Thymus (tissue), 11 donors: ENCODE data around the gene FAAP100. TPM values are rescaled to one million over a fixed set of nuclear protein-coding genes. Genes with fewer than 3 reads are reported as not detected.

ENCODE experiments used
- DNase-seq, 9 donors: peaks; one replicate each; pipeline ENCODE4 v3.0.0-alpha.2; 2013; ENCODE audit warnings: low spot score in 9 of 9, low read depth in 6 of 9, missing footprints in 1 of 9
- H3K27ac ChIP-seq, 2 donors: one replicate each; pipeline ENCODE4 v1.5.1; 2013; ENCODE audit warnings: control low read depth in 1 of 2, low read depth in 1 of 2, low read length in 1 of 2, mild to moderate bottlenecking in 1 of 2, moderate library complexity in 1 of 2
- H3K27me3 ChIP-seq, 2 donors: one replicate each; pipeline ENCODE4 v1.5.1; 2013; ENCODE audit warnings: low read length in 1 of 2; ENCODE audit not compliant: control insufficient read depth in 2 of 2, insufficient read depth in 1 of 2
- H3K36me3 ChIP-seq, 2 donors: one replicate each; pipeline ENCODE4 v1.5.1; 2013; ENCODE audit warnings: low read length in 1 of 2, mild to moderate bottlenecking in 1 of 2, moderate library complexity in 1 of 2; ENCODE audit not compliant: control insufficient read depth in 2 of 2, insufficient read depth in 2 of 2
- H3K4me1 ChIP-seq, 2 donors: one replicate each; pipeline ENCODE4 v1.5.1; 2013; ENCODE audit warnings: low read length in 2 of 2; ENCODE audit not compliant: control insufficient read depth in 2 of 2, insufficient read depth in 2 of 2
- H3K4me3 ChIP-seq, 2 donors: one replicate each; pipeline ENCODE4 v1.5.1; 2013; ENCODE audit warnings: low read length in 2 of 2, control low read depth in 1 of 2, mild to moderate bottlenecking in 1 of 2
- H3K9me3 ChIP-seq, 2 donors: one replicate each; pipeline ENCODE4 v1.5.1; 2013; ENCODE audit warnings: low read length in 1 of 2, mild to moderate bottlenecking in 1 of 2; ENCODE audit not compliant: control insufficient read depth in 2 of 2, insufficient read depth in 1 of 2
- WGBS: extraction: QIAGEN DNeasy Blood & Tissue Kit; methylation state at CpG from one replicate; pipeline ENCODE4 v1.1.7; 2013; 5-methylcytosine and 5-hydroxymethylcytosine counted together
- polyA plus RNA-seq: library from polyadenylated mRNA; stranded (reverse); fragments of 200-250 nt; gene quantifications from one replicate; pipeline ENCODE4 v1.2.3, GENCODE V29; 2013
- total RNA-seq: library from RNA; stranded (reverse); fragments of 120-200 nt; gene quantifications from one replicate; pipeline ENCODE4 v1.2.4, GENCODE V29; 2013
- donor health status: healthy.

Gene FAAP100
- total and polyA plus RNA-seq, 2 donors = 8.8 to 43.9 TPM

- H3K36me3 ChIP-seq = no peaks in the 10 kb centered on the region
- no peak for DNase-seq
- peaks cover 6 to 76% of the 10 kb centered on the region in 2 donors for H3K27me3 ChIP-seq
- peaks cover 0 to 8% of the 10 kb centered on the region in 2 donors for H3K4me1 ChIP-seq
- peaks cover 0 to 9% of the 10 kb centered on the region in 2 donors for H3K9me3 ChIP-seq
- 92% methylated on average over 21 of the region's 21 CpGs for WGBS
- no peak overlapping the region for H3K27ac ChIP-seq
- H3K4me3 ChIP-seq = no peak overlapping the region
Observed at GRCh38 chr17:81526662-81527571, 25.2 kb downstream of the FAAP100 start.

- Histone ChIP-seq H3K27me3 (peaks cover 14 to 90% of the 10 kb centered on the region in 2 donors), H3K36me3 (no peaks in the 10 kb centered on the region), H3K27ac (no peak overlapping the region), H3K4me3 (no peak overlapping the region), H3K9me3 (no peaks in the 10 kb centered on the region), H3K4me1 (peaks cover 0 to 14% of the 10 kb centered on the region in 2 donors)
- no peak for DNase-seq
- 85% methylated on average over 8 of the region's 8 CpGs for WGBS
Observed at GRCh38 chr17:81524865-81525159, 27.3 kb downstream of the FAAP100 start.

GRCh38 chr17:81524039-81524864 is 27.9 kb downstream of the FAAP100 start:
- Histone ChIP-seq H3K27ac (no peak overlapping the region), H3K4me3 (no peak overlapping the region), H3K9me3 (no peaks in the 10 kb centered on the region), H3K36me3 (no peaks in the 10 kb centered on the region), H3K4me1 (peaks cover 3 to 18% of the 10 kb centered on the region in 2 donors), H3K27me3 (peaks cover 20 to 91% of the 10 kb centered on the region in 2 donors)
- WGBS = 88% methylated on average over 18 of the region's 18 CpGs
- no peak for DNase-seq

GRCh38 chr17:81523402-81524038 is 28.6 kb downstream of the FAAP100 start:
- peaks cover 0 to 3% of the 10 kb centered on the region in 2 donors for H3K9me3 ChIP-seq
- H3K4me3 ChIP-seq = no peak overlapping the region
- WGBS = 62% methylated on average over 17 of the region's 17 CpGs
- no peak overlapping the region for H3K27ac ChIP-seq
- H3K4me1 ChIP-seq = peaks cover 9 to 23% of the 10 kb centered on the region in 2 donors
- no peak for DNase-seq
- peaks cover 22 to 91% of the 10 kb centered on the region in 2 donors for H3K27me3 ChIP-seq
- no peaks in the 10 kb centered on the region for H3K36me3 ChIP-seq

GRCh38 chr17:81522491-81523401 is 29.4 kb downstream of the FAAP100 start:
- peaks cover 28 to 91% of the 10 kb centered on the region in 2 donors for H3K27me3 ChIP-seq
- 75% methylated on average over 26 of the region's 26 CpGs for WGBS
- peak in 2 of 9 donors; percentile 43 to 63 for DNase-seq
- H3K4me1 ChIP-seq = peaks cover 9 to 25% of the 10 kb centered on the region in 2 donors
- no peaks in the 10 kb centered on the region for H3K36me3 ChIP-seq
- H3K9me3 ChIP-seq = peaks cover 0 to 4% of the 10 kb centered on the region in 2 donors
- H3K27ac ChIP-seq = no peak overlapping the region
- H3K4me3 ChIP-seq = no peak overlapping the region

- no peak overlapping the region for H3K27ac ChIP-seq
- peaks cover 0 to 11% of the 10 kb centered on the region in 2 donors for H3K9me3 ChIP-seq
- H3K4me3 ChIP-seq = no peak overlapping the region
- no peak for DNase-seq
- H3K27me3 ChIP-seq = peaks cover 32 to 93% of the 10 kb centered on the region in 2 donors
- peaks cover 9 to 37% of the 10 kb centered on the region in 2 donors for H3K4me1 ChIP-seq
- H3K36me3 ChIP-seq = no peaks in the 10 kb centered on the region
- WGBS = 86% methylated on average over 14 of the region's 14 CpGs
Observed at GRCh38 chr17:81520021-81520901, 31.9 kb downstream of the FAAP100 start.

- peaks cover 9 to 40% of the 10 kb centered on the region in 2 donors for H3K4me1 ChIP-seq
- peak overlapping the region in 1 of 2 donors; percentile 44 for H3K4me3 ChIP-seq
- H3K9me3 ChIP-seq = peaks cover 0 to 11% of the 10 kb centered on the region in 2 donors
- H3K36me3 ChIP-seq = no peaks in the 10 kb centered on the region
- H3K27ac ChIP-seq = peak overlapping the region in 1 of 2 donors; percentile 60
- peak in 1 of 9 donors; percentile 44 for DNase-seq
- peaks cover 32 to 90% of the 10 kb centered on the region in 2 donors for H3K27me3 ChIP-seq
- 5% methylated on average over 61 of the region's 61 CpGs for WGBS
Observed at GRCh38 chr17:81519284-81520020, 32.7 kb downstream of the FAAP100 start.
